ENCODE results near the gene LKAAEAR1.

Gene LKAAEAR1

DNA sequence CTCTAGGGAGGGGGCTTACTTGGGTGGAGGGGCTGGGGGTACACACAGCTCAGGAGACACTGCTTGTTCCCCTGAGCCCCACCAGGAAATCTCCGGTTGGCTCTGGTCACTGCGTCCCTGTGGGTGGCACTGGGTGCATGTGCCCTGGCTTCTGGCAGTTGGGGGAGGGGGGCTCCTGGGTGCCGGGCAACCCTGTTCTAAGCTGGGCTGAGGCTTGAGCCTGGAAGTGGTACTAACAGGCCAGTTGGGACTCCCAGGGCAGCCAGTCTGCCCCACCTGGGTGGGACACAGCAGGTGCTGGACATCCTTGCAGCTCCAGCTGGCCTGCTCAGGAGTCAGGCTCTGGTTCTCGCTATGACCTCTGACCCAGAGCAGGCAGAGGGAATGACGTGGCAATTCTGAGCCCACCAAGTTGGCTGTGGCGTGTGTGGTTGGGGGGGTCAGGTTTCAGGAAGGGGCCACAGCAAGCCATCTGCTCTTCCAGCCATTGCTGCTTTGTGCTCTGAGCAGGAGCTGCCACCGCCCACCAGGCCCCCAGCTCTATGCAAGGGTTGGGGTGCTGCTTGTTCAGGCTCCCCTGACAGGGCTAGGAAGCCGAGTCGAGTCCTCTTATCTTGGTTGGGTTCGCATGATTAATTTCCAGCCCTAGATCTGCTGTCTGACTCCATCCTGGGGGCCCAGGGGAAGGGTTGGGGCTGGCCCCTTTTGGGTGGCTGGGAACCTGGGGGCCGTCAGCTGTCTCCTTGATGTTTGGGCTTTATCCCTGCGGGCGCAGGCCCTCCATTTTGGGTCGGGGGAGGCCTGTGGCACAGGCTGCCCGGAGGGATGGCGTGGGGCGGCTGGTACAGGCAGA lies 47.6 kb downstream of the LKAAEAR1 start:
- DNase-seq: no peak

DNA sequence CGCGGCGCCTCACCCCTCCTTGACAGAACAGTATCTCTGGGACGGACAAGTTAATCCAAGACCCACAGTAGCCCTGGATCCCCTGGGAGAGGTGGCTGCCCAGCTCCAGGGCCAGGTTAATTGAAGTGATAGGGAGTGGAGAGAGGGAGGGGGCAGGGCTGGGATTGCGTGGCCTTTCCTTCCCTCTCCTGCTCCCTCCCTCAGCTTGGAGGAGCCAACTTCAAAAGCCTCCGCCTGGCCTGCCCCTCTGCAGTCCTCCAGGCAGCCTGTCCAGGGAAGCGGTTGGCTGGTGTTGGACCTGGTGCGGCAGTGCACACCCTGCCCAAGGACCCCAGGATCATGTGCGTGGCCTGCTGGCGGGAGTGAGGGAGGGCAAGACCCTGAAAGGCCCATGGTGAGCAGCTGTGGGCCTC lies 48.3 kb downstream of the LKAAEAR1 start, which contains the start of gene C20orf204:
C20orf204 (plus strand) TSS at position 250 of the 413 bp plus-strand sequence; CDS start at position 392, 142 bp downstream.
- DNase-seq: no peak

DNA sequence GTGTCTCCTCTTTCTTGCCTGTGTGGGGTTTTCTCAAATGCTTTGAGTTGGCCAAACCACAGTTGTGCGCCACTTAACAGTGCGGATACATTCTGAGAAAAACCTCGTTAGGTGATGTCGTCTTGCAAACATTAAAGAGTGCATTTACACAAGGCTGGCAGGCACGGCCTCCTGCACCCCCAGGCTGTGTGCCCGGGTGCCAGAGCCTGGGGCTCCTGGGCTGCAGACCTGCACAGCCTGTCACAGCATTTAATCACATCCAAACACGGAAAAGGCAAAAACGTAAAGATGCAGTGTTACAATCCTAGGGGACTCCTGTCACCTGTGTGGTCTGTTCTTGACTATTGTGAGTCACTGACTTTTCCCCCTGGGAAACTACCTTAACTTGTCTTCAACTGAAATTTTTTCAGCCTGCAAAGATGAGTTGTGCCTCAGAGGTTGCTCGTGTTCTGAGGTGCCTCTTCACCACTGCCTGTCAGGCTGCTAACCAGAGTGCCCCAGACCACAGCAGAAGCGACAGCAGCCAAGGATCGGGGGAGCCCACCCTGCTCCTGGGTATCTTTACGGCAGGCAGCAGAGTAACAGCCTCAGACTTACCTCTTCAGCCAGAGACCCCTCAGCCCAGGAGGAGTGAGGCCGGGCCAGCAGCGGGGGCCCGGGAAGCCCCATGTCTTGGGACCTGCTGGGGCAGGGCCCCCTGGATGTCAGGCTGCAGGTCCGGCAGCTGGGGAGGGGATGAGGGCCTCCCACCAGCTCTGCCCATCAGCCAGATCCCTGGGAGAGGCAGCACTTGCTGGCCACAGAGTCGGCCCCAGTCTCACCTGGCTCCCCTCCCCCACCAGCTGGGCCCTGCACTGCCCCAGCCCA lies 48.9 kb downstream of the LKAAEAR1 start:
- no peak for DNase-seq

DNA sequence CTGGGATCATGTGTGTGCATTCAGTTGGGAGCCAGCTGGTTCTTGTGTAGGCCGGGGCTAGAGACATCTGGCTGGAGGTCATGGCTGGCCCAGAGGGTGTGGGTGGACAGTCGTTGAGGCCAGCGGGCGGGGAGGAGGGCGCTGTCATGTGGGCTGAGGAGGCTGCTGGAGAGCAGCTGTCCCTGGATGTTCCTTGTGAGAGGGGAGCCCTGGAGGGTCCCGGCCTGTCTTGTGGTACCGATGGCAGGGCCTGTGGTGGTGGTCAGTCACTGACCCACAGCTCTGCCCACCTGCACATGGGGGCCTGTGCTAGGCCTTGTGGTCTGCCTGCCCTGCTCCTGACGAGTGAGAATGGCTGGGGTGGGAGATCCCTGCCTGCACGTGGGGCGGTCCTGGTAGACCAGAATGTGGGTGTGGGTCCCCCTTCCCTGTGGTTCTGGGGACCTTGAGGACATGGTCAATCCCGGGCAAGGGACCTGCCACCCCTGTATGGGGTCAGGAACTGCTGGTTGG lies 50.2 kb downstream of the LKAAEAR1 start:
- DNase-seq: no peak

Measured in fibroblast of skin of scalp (primary cell).